Measurements from ENCODE around the gene C10orf90.

- TF ChIP-seq, protein P1, sequence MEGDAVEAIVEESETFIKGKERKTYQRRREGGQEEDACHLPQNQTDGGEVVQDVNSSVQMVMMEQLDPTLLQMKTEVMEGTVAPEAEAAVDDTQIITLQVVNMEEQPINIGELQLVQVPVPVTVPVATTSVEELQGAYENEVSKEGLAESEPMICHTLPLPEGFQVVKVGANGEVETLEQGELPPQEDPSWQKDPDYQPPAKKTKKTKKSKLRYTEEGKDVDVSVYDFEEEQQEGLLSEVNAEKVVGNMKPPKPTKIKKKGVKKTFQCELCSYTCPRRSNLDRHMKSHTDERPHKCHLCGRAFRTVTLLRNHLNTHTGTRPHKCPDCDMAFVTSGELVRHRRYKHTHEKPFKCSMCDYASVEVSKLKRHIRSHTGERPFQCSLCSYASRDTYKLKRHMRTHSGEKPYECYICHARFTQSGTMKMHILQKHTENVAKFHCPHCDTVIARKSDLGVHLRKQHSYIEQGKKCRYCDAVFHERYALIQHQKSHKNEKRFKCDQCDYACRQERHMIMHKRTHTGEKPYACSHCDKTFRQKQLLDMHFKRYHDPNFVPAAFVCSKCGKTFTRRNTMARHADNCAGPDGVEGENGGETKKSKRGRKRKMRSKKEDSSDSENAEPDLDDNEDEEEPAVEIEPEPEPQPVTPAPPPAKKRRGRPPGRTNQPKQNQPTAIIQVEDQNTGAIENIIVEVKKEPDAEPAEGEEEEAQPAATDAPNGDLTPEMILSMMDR (conservative IDR thresholded peaks at IDR 0.05; ENCODE audit: low read depth, low read length) = peak; percentile 69
- no peak for TF ChIP-seq EZH2 (IDR thresholded peaks at IDR 0.05; ENCODE audit: low read length, unreplicated experiment)
- no peak for TF ChIP-seq EZH2phosphoT487 (IDR thresholded peaks at IDR 0.05; ENCODE audit: borderline replicate concordance, low read length)
Measured at GRCh38 chr10:126598009-126598408, 72.5 kb downstream of the C10orf90 start.
